ENCODE results near the gene TRPM2.

DNA sequence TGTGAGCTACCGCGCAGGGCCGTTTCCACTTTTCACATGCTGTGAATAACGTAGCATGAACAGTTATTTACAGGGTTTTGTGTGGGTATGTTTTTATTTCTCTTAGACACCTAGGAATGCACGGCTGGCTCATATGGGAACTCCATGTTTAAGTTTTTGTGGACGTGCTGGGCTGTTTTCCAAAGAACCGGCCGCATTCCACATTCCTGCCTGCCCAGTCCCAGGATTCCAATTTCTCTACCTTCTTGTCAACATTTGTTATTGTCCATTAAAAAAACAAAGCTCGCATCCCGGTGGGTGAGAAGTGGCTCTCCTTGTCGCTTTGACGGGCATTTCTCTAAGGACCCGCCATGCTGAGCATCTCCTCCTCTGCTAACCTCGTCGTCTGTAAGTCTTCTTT, 54.8 kb downstream of the TRPM2 start:
- TF ChIP-seq EZH2 (IDR thresholded peaks at IDR 0.05; ENCODE audit: low read depth, low read length, severe bottlenecking) (no peak), SIN3A (conservative IDR thresholded peaks at IDR 0.05 in 1 of 2, IDR thresholded peaks at IDR 0.05 in 1 of 2; ENCODE audit: low read depth in 1 of 2, low read length in 2 of 2) (no peak), YY1 (IDR thresholded peaks at IDR 0.05; ENCODE audit: low read depth, low read length) (no peak), POU5F1 (IDR thresholded peaks at IDR 0.05; ENCODE audit: low read depth, low read length) (no peak), CTCF (IDR thresholded peaks at IDR 0.05; ENCODE audit: control extremely low read depth in 1 of 3, insufficient read depth in 1 of 3, low read depth in 1 of 3, low read length in 3 of 3) (no peak), NRF1 (IDR thresholded peaks at IDR 0.05; ENCODE audit: low read depth, low read length) (no peak), ATF2 (IDR thresholded peaks at IDR 0.05; ENCODE audit: low read length) (no peak)

Data from H1 (cell line).